AG09309 (cell line): Measurements from ENCODE around the gene DNAH7.

Experiments used
- DNase-seq: peaks from one replicate; pipeline ENCODE4 v3.0.0-alpha.2; 2010; ENCODE audit warnings: low read depth
- H3K4me3 ChIP-seq: 2 replicates; pipeline ENCODE4 v1.5.1; 2011; ENCODE audit warnings: mild to moderate bottlenecking, low read depth, low read length, moderate library complexity; ENCODE audit not compliant: control insufficient read depth
- CTCF ChIP-seq: IDR thresholded peaks from 2 replicates; pipeline ENCODE4 v1.5.1; 2011; ENCODE audit warnings: mild to moderate bottlenecking, low read depth, low read length, inconsistent platforms; ENCODE audit not compliant: insufficient read depth, control insufficient read depth; ENCODE audit errors: missing control alignments

Gene DNAH7

DNA sequence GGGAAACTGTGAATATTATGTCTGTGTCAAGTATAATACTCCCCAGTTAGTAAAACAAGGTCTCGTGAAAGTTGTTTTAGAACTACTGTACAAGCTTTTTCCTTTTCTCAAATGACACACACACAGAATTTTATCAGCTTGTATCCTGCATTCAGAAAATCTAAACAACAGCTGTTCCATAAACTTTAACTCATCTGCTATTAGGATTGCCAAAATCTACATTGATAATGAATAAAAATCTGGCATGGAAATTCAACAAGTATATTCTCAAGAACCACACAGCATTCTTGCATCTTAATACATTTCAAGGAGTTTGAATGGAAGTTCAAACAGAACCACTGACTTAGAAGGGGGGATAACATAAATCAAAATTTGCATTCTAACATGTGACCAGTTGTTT, 260.4 kb downstream of the DNAH7 start:
- DNase-seq: no peak
- H3K4me3 ChIP-seq: no peak overlapping the region
- TF ChIP-seq CTCF: no peak

- no peak for TF ChIP-seq CTCF
- no peak for DNase-seq
- no peak overlapping the region for H3K4me3 ChIP-seq
Observed at GRCh38 chr2:195805283-195805976, 263.2 kb downstream of the DNAH7 start.

DNA sequence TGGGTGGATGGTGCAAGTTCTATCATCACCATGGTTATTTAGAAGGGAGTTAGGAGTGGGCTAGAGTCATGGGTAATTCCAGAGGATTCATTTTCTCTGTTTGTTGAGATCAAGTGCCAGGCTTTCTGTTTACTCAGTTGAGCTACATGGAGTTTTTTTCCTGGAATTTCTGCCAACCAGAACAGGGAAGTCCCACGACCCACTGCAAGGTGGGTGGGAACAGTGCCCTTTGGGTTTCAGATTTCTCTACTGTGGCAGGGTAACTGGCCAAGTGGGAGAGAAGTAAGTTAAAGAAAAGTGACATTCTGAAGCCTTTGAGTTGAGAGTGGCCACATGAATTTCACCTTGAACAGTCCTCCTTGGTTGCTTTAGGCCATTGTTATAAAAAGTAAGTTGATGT, 272.8 kb downstream of the DNAH7 start:
- DNase-seq: no peak
- no peak for TF ChIP-seq CTCF
- no peak overlapping the region for H3K4me3 ChIP-seq

GRCh38 chr2:195793881-195794280, 274.8 kb downstream of the DNAH7 start:
- H3K4me3 ChIP-seq: no peak overlapping the region
- no peak for TF ChIP-seq CTCF
- DNase-seq: no peak

GRCh38 chr2:195782156-195782555, 286.5 kb downstream of the DNAH7 start:
- TF ChIP-seq CTCF: no peak
- no peak overlapping the region for H3K4me3 ChIP-seq
- DNase-seq: peak; percentile 1

DNA sequence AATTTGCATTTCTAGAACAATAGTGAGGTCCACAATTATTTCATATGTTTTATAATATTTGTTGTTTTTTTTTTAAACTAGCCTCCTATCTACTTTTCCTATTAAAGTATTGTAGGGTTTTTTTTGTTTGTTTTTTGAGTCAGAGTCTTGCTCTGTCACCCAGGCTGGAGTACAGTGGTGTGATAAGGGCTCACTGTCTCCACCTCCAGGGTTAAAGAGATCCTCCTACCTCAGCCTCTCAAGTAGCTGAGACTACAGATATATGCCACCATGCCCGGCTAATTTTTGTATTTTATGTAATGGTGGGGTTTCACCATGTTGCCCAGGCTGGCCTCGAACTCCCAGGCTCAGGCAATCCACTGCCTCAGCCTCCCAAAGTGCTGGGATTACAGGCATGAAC, 289.1 kb downstream of the DNAH7 start:
- no peak for DNase-seq
- no peak overlapping the region for H3K4me3 ChIP-seq
- no peak for TF ChIP-seq CTCF

DNA sequence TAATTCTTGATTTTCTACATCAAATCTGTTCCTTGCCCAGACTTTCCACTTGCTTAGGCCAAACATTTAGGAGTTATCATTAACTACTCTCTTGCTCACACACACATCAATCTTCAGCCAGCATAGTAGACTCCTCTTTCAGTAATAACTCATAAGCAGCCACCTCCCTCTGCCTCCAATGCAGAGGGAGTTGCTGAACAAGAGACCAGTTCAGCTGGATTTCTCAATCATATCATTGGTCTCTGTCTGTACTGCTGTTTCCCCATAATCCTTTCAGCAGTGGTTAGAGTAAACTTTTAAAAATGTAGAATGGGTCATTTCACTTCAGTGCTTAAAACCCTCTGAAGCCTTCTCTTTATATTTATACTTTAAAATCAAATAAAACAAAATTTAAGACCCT, 298.7 kb downstream of the DNAH7 start:
- DNase-seq: no peak
- no peak for TF ChIP-seq CTCF
- no peak overlapping the region for H3K4me3 ChIP-seq
